Osteoblast (primary cell): ENCODE results near the gene PRKN. TPM values are rescaled to one million over a fixed set of nuclear protein-coding genes. Genes with fewer than 3 reads are reported as not detected.

Experiments used
- DNase-seq: peaks from one replicate; pipeline ENCODE4 v3.0.0; 2011; ENCODE audit warnings: low spot score, mixed read lengths; ENCODE audit not compliant: insufficient read length; ENCODE audit errors: missing footprints
- H2AFZ ChIP-seq: 2 replicates; pipeline ENCODE4 v1.6.0; 2011; ENCODE audit warnings: mild to moderate bottlenecking, low read length
- H3K27ac ChIP-seq: 2 replicates; pipeline ENCODE4 v1.5.1; 2011; ENCODE audit warnings: mild to moderate bottlenecking, low read depth, low read length, moderate library complexity
- H3K27me3 ChIP-seq: 2 replicates; pipeline ENCODE4 v1.6.0; 2012; ENCODE audit warnings: mild to moderate bottlenecking, control low read depth, inconsistent platforms, low read length, moderate library complexity; ENCODE audit not compliant: insufficient read depth
- H3K36me3 ChIP-seq: 2 replicates; pipeline ENCODE4 v1.5.1; 2011; ENCODE audit warnings: mild to moderate bottlenecking, low read length, control low read depth, moderate library complexity; ENCODE audit not compliant: insufficient read depth
- H3K4me1 ChIP-seq: 2 replicates; pipeline ENCODE4 v1.5.1; 2011; ENCODE audit warnings: mild to moderate bottlenecking, low read length, control low read depth, moderate library complexity; ENCODE audit not compliant: insufficient read depth
- H3K4me2 ChIP-seq: 2 replicates; pipeline ENCODE4 v1.6.0; 2011; ENCODE audit warnings: mild to moderate bottlenecking, low read length; ENCODE audit not compliant: insufficient read depth
- H3K4me3 ChIP-seq: fragments of 200-600 bp; sonication (generic); 3 replicates; pipeline ENCODE4 v1.5.1; 2012; ENCODE audit warnings: mild to moderate bottlenecking, low read length, inconsistent platforms; ENCODE audit not compliant: insufficient read depth
- H3K79me2 ChIP-seq: 2 replicates; pipeline ENCODE4 v1.6.0; 2012; ENCODE audit warnings: mild to moderate bottlenecking, low read length, control low read depth, inconsistent platforms; ENCODE audit not compliant: insufficient read depth
- H3K9me3 ChIP-seq: 2 replicates; pipeline ENCODE4 v1.5.1; 2011; ENCODE audit warnings: low read depth, low read length, control low read depth
- H4K20me1 ChIP-seq: 2 replicates; pipeline ENCODE4 v1.6.0; 2012; ENCODE audit warnings: mild to moderate bottlenecking, low read length, control low read depth; ENCODE audit not compliant: insufficient read depth
- CTCF ChIP-seq: IDR thresholded peaks from 2 replicates; pipeline ENCODE4 v1.5.1; 2011; ENCODE audit warnings: mild to moderate bottlenecking, low read depth, low read length, moderate library complexity; ENCODE audit errors: extremely low read depth
- total RNA-seq: library from RNA; depleted of rRNA; stranded (reverse); fragments of >200 nt; gene quantifications from 2 replicates; pipeline ENCODE4 v1.2.3, GENCODE V29; 2012

PRKN gene
- total RNA-seq, 1 donor: 2.9 TPM

GRCh38 chr6:161644521-161644920 lies 1083.0 kb downstream of the PRKN start:
- no peak for DNase-seq
- Histone ChIP-seq H3K36me3 (no peaks in the 10 kb centered on the region), H3K27me3 (no peaks in the 10 kb centered on the region), H3K9me3 (no peaks in the 10 kb centered on the region), H3K4me3 (no peak overlapping the region), H3K27ac (no peak overlapping the region), H2AFZ (no peak overlapping the region), H4K20me1 (no peaks in the 10 kb centered on the region), H3K4me1 (no peaks in the 10 kb centered on the region), H3K4me2 (no peak overlapping the region), H3K79me2 (no peaks in the 10 kb centered on the region)
- no peak for TF ChIP-seq CTCF

- no peak for TF ChIP-seq CTCF
- no peaks in the 10 kb centered on the region for H3K9me3 ChIP-seq
- no peak for DNase-seq
- H3K4me3 ChIP-seq: no peak overlapping the region
- H3K27me3 ChIP-seq: no peaks in the 10 kb centered on the region
- no peaks in the 10 kb centered on the region for H3K36me3 ChIP-seq
- H4K20me1 ChIP-seq: no peaks in the 10 kb centered on the region
- H3K79me2 ChIP-seq: no peaks in the 10 kb centered on the region
- H3K4me2 ChIP-seq: no peak overlapping the region
- no peak overlapping the region for H3K27ac ChIP-seq
- no peaks in the 10 kb centered on the region for H3K4me1 ChIP-seq
- H2AFZ ChIP-seq: no peak overlapping the region
Measured at GRCh38 chr6:161641175-161641574, 1086.4 kb downstream of the PRKN start.

- TF ChIP-seq CTCF: no peak
- H3K4me2 ChIP-seq: no peak overlapping the region
- no peaks in the 10 kb centered on the region for H3K27me3 ChIP-seq
- no peak overlapping the region for H3K4me3 ChIP-seq
- no peaks in the 10 kb centered on the region for H3K4me1 ChIP-seq
- no peak overlapping the region for H3K27ac ChIP-seq
- H3K79me2 ChIP-seq: no peaks in the 10 kb centered on the region
- no peaks in the 10 kb centered on the region for H3K36me3 ChIP-seq
- DNase-seq: no peak
- no peak overlapping the region for H2AFZ ChIP-seq
- H4K20me1 ChIP-seq: no peaks in the 10 kb centered on the region
- no peaks in the 10 kb centered on the region for H3K9me3 ChIP-seq
Measured at GRCh38 chr6:161639772-161640171, 1087.8 kb downstream of the PRKN start.

- DNase-seq: no peak
- no peak for TF ChIP-seq CTCF
- no peak overlapping the region for H3K4me2 ChIP-seq
- no peaks in the 10 kb centered on the region for H3K36me3 ChIP-seq
- H3K27me3 ChIP-seq: no peaks in the 10 kb centered on the region
- H3K79me2 ChIP-seq: no peaks in the 10 kb centered on the region
- no peak overlapping the region for H3K4me3 ChIP-seq
- H3K4me1 ChIP-seq: no peaks in the 10 kb centered on the region
- H3K27ac ChIP-seq: no peak overlapping the region
- H2AFZ ChIP-seq: no peak overlapping the region
- H4K20me1 ChIP-seq: no peaks in the 10 kb centered on the region
- H3K9me3 ChIP-seq: no peaks in the 10 kb centered on the region
Measured at GRCh38 chr6:161637658-161638057, 1089.9 kb downstream of the PRKN start.
